Measurements from ENCODE around the gene C21orf91.

C21orf91 gene

GRCh38 chr21:17781524-17781923, 37.6 kb downstream of the C21orf91 start:
- no peak for ATAC-seq
- TF ChIP-seq OSR1 (CRISPR knock-in tag; IDR thresholded peaks at IDR 0.05) (no peak), ISL1 (CRISPR knock-in tag; IDR thresholded peaks at IDR 0.05) (no peak), RARB (CRISPR knock-in tag; IDR thresholded peaks at IDR 0.05) (no peak), ZFP3 (CRISPR knock-in tag; IDR thresholded peaks at IDR 0.05) (no peak), PPARA (CRISPR knock-in tag; IDR thresholded peaks at IDR 0.05; ENCODE audit: borderline replicate concordance) (no peak), CSDC2 (CRISPR knock-in tag; IDR thresholded peaks at IDR 0.05) (no peak), ZC3H10 (CRISPR knock-in tag; IDR thresholded peaks at IDR 0.05) (no peak), ZNF565 (CRISPR knock-in tag; conservative IDR thresholded peaks at IDR 0.05; ENCODE audit: low read depth) (no peak), CREB5 (CRISPR knock-in tag; IDR thresholded peaks at IDR 0.05; ENCODE audit: low read depth) (no peak), TSHZ2 (CRISPR knock-in tag; IDR thresholded peaks at IDR 0.05) (no peak), GLIS3 (CRISPR knock-in tag; IDR thresholded peaks at IDR 0.05) (no peak), PATZ1 (CRISPR knock-in tag; IDR thresholded peaks at IDR 0.05; ENCODE audit: borderline replicate concordance) (no peak), POU6F1 (CRISPR knock-in tag; IDR thresholded peaks at IDR 0.05; ENCODE audit: borderline replicate concordance, low read depth) (no peak), ESRRG (CRISPR knock-in tag; IDR thresholded peaks at IDR 0.05) (no peak), ARNTL (CRISPR knock-in tag; IDR thresholded peaks at IDR 0.05; ENCODE audit: borderline replicate concordance, low read depth) (no peak), ZNF70 (CRISPR knock-in tag; IDR thresholded peaks at IDR 0.05) (no peak), BACH2 (CRISPR knock-in tag; IDR thresholded peaks at IDR 0.05; ENCODE audit: borderline replicate concordance) (no peak)

- TF ChIP-seq ZNF70 (CRISPR knock-in tag; IDR thresholded peaks at IDR 0.05): no peak
- no peak for TF ChIP-seq PATZ1 (CRISPR knock-in tag; IDR thresholded peaks at IDR 0.05; ENCODE audit: borderline replicate concordance)
- TF ChIP-seq TSHZ2 (CRISPR knock-in tag; IDR thresholded peaks at IDR 0.05): no peak
- no peak for TF ChIP-seq OSR1 (CRISPR knock-in tag; IDR thresholded peaks at IDR 0.05)
- TF ChIP-seq CREB5 (CRISPR knock-in tag; IDR thresholded peaks at IDR 0.05; ENCODE audit: low read depth): no peak
- TF ChIP-seq TCF4 (CRISPR knock-in tag; IDR thresholded peaks at IDR 0.05; ENCODE audit: borderline replicate concordance): no peak
- no peak for TF ChIP-seq ISL1 (CRISPR knock-in tag; IDR thresholded peaks at IDR 0.05)
- no peak for TF ChIP-seq ESRRG (CRISPR knock-in tag; IDR thresholded peaks at IDR 0.05)
- ATAC-seq: no peak
These were observed 38.6 kb downstream of the C21orf91 start for GRCh38 chr21:17780539-17780938.

Measured in SK-N-SH treated with all-trans-retinoic acid at 6 μM for 48 hours (cell line).